ENCODE measurements around the gene ZCCHC7. TPM values are rescaled to one million over a fixed set of nuclear protein-coding genes. Genes with fewer than 3 reads are reported as not detected.

ZCCHC7 gene
- total and polyA plus RNA-seq, 10 of the 15 experiments (the other 5 are each of a cell fraction or from before 2014, with no cell fraction given), result 42.9 to 178 (median 53.3) TPM

GRCh38 chr9:37395229-37395628 lies 274.9 kb downstream of the ZCCHC7 start:
- H2AFZ ChIP-seq (ENCODE audit: control insufficient read depth, low read depth, low read length), result peak overlapping the region; percentile 29; the same call in 1 of the 2 replicates
- CTCF ChIA-PET, result interaction anchor here (1.4 to 2.4 kb wide), 4 partner anchors 12 to 16 kb away, joined by 3 to 17 read pairs (median 8); no protein-coding TSS in a partner anchor
- H3K36me3 ChIP-seq (ENCODE audit: control insufficient read depth in 2 of 2, insufficient read depth in 2 of 2, low read length in 1 of 2), result no peaks in the 10 kb centered on the region
- no peak overlapping the region for H3K27ac ChIP-seq (ENCODE audit: control insufficient read depth, insufficient read depth)
- BruUV-seq (replicated peaks), result no TSS peak
- RAD21 ChIA-PET (ENCODE audit: unreplicated experiment), result interaction anchor here (0.9 kb wide), 1 partner anchor 16 kb away, joined by 3 read pairs; no protein-coding TSS in a partner anchor
- no peak overlapping the region for H3K4me2 ChIP-seq (ENCODE audit: control insufficient read depth, insufficient read depth)
- TF ChIP-seq IRF4 (IDR thresholded peaks at IDR 0.05; ENCODE audit: low read depth, low read length) (no peak), ZNF207 (IDR thresholded peaks at IDR 0.05; ENCODE audit: borderline replicate concordance) (no peak), TAF1 (IDR thresholded peaks at IDR 0.05; ENCODE audit: borderline replicate concordance, low read depth, low read length) (no peak), ESRRA (IDR thresholded peaks at IDR 0.05; ENCODE audit: low read length) (no peak), YY1 (IDR thresholded peaks at IDR 0.05; ENCODE audit: low read depth, low read length) (no peak), ATF3 (IDR thresholded peaks at IDR 0.05; ENCODE audit: borderline replicate concordance, extremely low read depth, low read depth, low read length) (no peak), ZBTB11 (CRISPR knock-in tag; IDR thresholded peaks at IDR 0.05) (no peak), RAD51 (IDR thresholded peaks at IDR 0.05) (no peak), POLR2AphosphoS5 (IDR thresholded peaks at IDR 0.05; ENCODE audit: low read length) (no peak), NFXL1 (IDR thresholded peaks at IDR 0.05; ENCODE audit: borderline replicate concordance) (no peak), NBN (IDR thresholded peaks at IDR 0.05) (no peak), NFIC (IDR thresholded peaks at IDR 0.05; ENCODE audit: low read depth, low read length) (no peak), EP300 (IDR thresholded peaks at IDR 0.05; ENCODE audit: borderline replicate concordance in 1 of 2, control insufficient read depth in 1 of 2, low read depth in 2 of 2, low read length in 2 of 2) (no peak), POLR2AphosphoS2 (IDR thresholded peaks at IDR 0.05; ENCODE audit: low read depth, low read length) (no peak)
- in situ Hi-C loops (cut with MboI) (no loop called here), intact Hi-C loops (cut with micrococcal nuclease; ENCODE audit: unreplicated experiment) (no loop called here)
- no peak overlapping the region for H3K9ac ChIP-seq (ENCODE audit: control insufficient read depth, insufficient read depth, low read length)
- SMC1A ChIA-PET (ENCODE audit: uncharacterized antibody, unreplicated experiment), result interaction anchor here (0.9 to 1.0 kb wide), 2 partner anchors 73 to 522 kb away, joined by 3 to 4 read pairs; no protein-coding TSS in a partner anchor
- H3K4me3 ChIP-seq, result no peak overlapping the region
- no peaks in the 10 kb centered on the region for H3K27me3 ChIP-seq (replicated peaks in 1 of 2; ENCODE audit: control insufficient read depth in 2 of 2, insufficient read depth in 2 of 2, low read length in 1 of 2)
- peaks cover 24% of the 10 kb centered on the region for H3K4me1 ChIP-seq (ENCODE audit: control insufficient read depth, insufficient read depth, low read length)
- FAIRE-seq, result no peak
- WGBS (ENCODE audit: insufficient coverage, insufficient replicate concordance, low lambda C conversion rate, missing lambda C conversion rate), result 77% methylated on average over 12 of the region's 12 CpGs
- H3K79me2 ChIP-seq (ENCODE audit: control insufficient read depth, insufficient read depth, low read length), result peaks cover 1% of the 10 kb centered on the region; the same call in 1 of the 2 replicates
- POLR2A ChIA-PET, result interaction anchor here (1.1 to 2.5 kb wide), 3 partner anchors 7 to 18 kb away, joined by 3 to 8 read pairs (median 4); no protein-coding TSS in a partner anchor
- DNase-seq (ENCODE audit: low read depth, low spot score), result no peak
- no peaks in the 10 kb centered on the region for H4K20me1 ChIP-seq (ENCODE audit: control insufficient read depth, insufficient read depth)
- no peaks in the 10 kb centered on the region; the same call in 2 of the 3 replicates for H3K9me3 ChIP-seq (replicated peaks; ENCODE audit: control insufficient read depth, insufficient read depth, low read length)
- ATAC-seq, result no peak

All from GM12878 (cell line).